Adipocyte (in vitro differentiated cells): ENCODE results near the gene MAU2.

Experiments used
- DNase-seq: peaks from one replicate; pipeline ENCODE4 v3.0.0-alpha.2; 2015; ENCODE audit warnings: low read depth
- H3K27me3 ChIP-seq: replicated peaks from 2 replicates; pipeline ENCODE4 v1.7.0; 2013; ENCODE audit warnings: mild to moderate bottlenecking, low read length, moderate library complexity; ENCODE audit not compliant: control insufficient read depth, insufficient read depth
- H3K36me3 ChIP-seq: 2 replicates; pipeline ENCODE4 v1.7.0; 2013; ENCODE audit warnings: low read length, mild to moderate bottlenecking, moderate library complexity; ENCODE audit not compliant: control insufficient read depth, insufficient read depth, severe bottlenecking
- H3K4me1 ChIP-seq: 2 replicates; pipeline ENCODE4 v1.7.0; 2013; ENCODE audit warnings: mild to moderate bottlenecking, low read length, moderate library complexity; ENCODE audit not compliant: control insufficient read depth, insufficient read depth
- H3K4me3 ChIP-seq: 2 replicates; pipeline ENCODE4 v1.7.0; 2013; ENCODE audit warnings: mild to moderate bottlenecking, low read length, moderate library complexity
- H3K9ac ChIP-seq: 2 replicates; pipeline ENCODE4 v1.7.0; 2013; ENCODE audit warnings: mild to moderate bottlenecking, low read length, moderate library complexity
- H3K9me3 ChIP-seq: 2 replicates; pipeline ENCODE4 v1.7.0; 2013; ENCODE audit warnings: mild to moderate bottlenecking, low read length, moderate library complexity; ENCODE audit not compliant: control insufficient read depth

MAU2 gene, protein sequence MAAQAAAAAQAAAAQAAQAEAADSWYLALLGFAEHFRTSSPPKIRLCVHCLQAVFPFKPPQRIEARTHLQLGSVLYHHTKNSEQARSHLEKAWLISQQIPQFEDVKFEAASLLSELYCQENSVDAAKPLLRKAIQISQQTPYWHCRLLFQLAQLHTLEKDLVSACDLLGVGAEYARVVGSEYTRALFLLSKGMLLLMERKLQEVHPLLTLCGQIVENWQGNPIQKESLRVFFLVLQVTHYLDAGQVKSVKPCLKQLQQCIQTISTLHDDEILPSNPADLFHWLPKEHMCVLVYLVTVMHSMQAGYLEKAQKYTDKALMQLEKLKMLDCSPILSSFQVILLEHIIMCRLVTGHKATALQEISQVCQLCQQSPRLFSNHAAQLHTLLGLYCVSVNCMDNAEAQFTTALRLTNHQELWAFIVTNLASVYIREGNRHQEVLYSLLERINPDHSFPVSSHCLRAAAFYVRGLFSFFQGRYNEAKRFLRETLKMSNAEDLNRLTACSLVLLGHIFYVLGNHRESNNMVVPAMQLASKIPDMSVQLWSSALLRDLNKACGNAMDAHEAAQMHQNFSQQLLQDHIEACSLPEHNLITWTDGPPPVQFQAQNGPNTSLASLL

DNA sequence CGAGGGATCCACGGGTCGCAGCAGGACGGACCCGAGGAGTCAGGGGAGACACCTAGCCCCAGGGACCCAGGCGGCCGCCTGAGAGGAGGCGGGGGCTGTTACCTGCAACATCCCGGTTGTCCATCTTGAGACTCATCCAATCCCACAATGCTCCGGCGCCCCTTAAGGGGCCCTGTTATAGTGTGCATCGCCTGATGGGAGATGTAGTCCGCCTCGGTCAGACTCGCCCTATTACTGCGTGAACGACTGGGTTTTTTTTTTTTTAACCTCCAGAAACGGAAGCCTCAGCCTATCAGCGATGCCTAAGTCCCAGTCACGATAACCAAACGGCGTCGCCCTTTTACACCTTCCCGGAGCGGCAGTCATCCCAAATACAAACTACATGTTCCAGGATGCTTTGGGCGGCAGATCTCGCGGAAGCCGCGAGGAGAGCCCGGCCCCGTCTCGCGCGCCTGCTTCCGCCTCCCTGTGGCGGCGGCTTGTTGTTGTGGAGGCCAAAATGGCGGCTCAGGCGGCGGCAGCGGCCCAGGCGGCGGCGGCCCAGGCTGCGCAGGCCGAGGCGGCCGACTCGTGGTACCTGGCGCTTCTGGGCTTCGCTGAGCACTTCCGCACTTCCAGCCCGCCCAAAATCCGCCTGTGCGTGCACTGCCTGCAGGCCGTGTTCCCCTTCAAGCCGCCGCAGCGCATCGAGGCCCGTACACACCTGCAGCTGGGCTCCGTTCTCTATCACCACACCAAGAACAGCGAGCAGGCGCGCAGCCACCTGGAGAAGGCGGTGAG lies at the start of gene MAU2, which contains the start of gene SUGP1:
MAU2 (plus strand) TSS at position 469 of the 780 bp plus-strand sequence; CDS start at position 500, 31 bp downstream.
SUGP1 (minus strand) TSS at position 149 of the 780 bp plus-strand sequence; CDS start at position 136, 13 bp downstream.
- Histone ChIP-seq H3K36me3 (peaks cover 26% of the 10 kb centered on the region), H3K4me3 (peak within 1 kb of the TSS; percentile 97), H3K9ac (peak within 1 kb of the TSS; percentile 100), H3K27me3 (no peaks in the 10 kb centered on the region), H3K9me3 (no peaks in the 10 kb centered on the region), H3K4me1 (peaks cover 18% of the 10 kb centered on the region)
- DNase-seq, result peak; percentile 97

DNA sequence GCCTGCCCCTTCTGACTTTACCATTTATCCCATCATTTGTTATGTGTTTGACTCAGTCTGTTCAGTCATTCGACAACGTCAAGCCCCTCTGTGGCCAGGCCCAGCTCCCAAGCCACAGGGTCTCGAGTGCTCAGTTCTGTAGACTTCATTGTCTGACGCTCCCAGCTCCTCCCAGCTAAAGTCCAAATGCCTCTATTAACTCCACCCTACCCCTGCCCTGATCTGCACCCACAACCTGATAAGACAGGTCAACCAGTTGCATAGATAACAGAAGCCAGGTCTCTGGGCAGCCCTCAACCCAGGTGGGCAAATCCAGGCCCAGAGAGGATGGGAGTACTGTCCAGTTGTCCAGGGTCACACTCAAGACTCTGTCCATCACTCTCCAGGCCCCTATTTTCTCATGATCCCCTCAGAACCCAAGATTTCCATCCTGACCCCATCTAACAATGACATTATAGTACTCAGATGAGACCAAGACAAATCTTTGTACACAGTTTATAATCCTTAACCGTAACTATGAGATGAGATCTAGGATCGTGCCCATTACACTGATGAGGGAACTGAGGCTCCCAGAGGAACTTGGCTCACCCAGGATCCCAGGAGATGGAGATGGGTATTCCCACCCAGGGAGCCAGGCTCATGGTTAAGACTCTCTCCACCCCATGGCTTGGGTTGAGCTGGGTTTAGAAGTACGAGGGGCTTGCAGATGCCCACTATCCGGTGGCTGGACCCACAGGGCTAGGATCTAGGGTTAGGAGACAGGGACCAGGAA lies 48.6 kb upstream of the MAU2 start:
- Histone ChIP-seq H3K36me3 (peaks cover 11% of the 10 kb centered on the region), H3K4me3 (no peak overlapping the region), H3K9ac (no peak overlapping the region), H3K27me3 (peaks cover 34% of the 10 kb centered on the region), H3K4me1 (no peaks in the 10 kb centered on the region), H3K9me3 (no peaks in the 10 kb centered on the region)
- no peak for DNase-seq

DNA sequence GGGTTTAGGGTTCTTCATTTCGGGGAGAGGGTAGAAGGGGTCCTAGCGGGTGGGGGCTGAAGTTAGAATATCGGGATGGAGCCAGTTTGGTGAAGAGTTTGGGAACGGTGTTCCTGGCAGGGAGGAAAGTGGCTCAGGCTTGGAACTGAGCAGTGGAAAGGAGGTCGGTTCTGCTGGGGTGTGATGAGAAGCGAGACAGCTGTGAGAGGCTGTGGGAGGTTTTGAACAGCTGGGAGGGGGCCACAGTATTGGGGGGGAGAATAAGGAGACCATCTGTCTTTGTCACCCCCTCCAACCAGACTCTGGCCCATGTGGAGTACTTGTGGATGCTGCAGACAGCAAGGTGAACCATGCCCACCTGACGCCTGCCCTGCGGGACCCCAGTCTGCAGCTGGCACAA lies 46.5 kb upstream of the MAU2 start:
- Histone ChIP-seq H3K9me3 (no peaks in the 10 kb centered on the region), H3K9ac (no peak overlapping the region), H3K4me3 (no peak overlapping the region), H3K36me3 (peaks cover 30% of the 10 kb centered on the region), H3K27me3 (peaks cover 27% of the 10 kb centered on the region), H3K4me1 (no peaks in the 10 kb centered on the region)
- no peak for DNase-seq

DNA sequence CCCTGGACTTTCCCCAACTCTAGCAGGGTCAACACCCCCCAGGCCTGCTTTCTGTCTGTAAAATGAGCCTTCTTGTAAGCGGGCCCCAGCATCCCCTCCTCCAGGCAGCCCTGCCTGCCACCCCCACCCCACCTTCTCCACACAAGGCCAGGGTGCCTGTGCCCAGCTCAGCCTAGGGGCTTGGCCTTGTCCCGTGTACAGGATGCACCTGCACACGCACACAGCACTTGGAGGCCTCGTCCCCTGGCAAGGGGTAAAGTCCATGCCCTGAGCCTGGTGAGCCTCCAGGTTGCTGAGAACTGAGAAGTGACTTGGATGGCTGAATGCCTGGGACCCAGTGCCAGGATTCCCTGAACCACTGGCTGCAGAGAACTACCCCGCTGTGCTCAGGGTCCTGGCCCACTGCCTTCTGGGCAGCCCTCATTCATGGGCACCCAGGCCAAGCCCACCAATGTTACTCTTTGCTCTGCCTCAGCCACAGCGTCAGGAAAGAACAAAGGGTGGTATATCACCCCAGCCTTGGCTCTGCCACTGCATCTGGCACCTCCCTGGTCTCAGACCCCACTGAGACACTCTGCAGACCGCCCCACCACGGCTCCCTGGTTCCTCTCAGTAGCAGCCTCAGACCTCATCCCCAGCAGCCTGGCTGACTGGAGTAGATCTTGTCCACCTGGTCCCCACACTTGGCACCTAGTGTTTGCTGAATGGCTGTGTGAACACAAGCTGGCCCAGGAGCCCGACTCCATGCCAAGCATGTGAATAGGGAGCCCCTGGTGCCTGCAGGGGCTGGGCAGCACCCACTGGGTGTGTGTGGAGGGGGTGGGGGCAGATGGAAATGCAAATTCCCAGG lies 45.7 kb upstream of the MAU2 start:
- Histone ChIP-seq H3K27me3 (peaks cover 19% of the 10 kb centered on the region), H3K9ac (no peak overlapping the region), H3K4me1 (no peaks in the 10 kb centered on the region), H3K36me3 (peaks cover 31% of the 10 kb centered on the region), H3K4me3 (no peak overlapping the region), H3K9me3 (no peaks in the 10 kb centered on the region)
- no peak for DNase-seq

DNA sequence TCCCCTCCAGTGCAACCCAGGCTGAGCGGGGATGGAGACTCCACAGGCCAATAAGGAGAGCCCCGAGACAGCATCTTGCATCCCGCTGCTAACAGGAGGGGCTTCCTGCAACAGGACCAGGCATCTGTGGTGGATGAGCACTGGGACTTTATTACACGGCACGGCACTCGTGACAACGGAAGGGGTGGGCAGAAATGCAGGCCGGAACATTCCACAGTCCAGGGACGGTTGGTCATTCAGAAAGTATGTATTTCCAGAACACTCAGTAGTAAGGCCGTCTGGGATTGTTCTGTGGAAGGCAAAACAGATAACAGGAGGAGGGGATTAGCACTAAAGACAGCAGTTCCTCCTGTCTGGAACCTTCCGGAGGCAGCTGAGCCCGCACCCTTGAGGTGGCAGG lies 44.2 kb upstream of the MAU2 start:
- H3K27me3 ChIP-seq, result peaks cover 7% of the 10 kb centered on the region
- no peak overlapping the region for H3K4me3 ChIP-seq
- no peak overlapping the region for H3K9ac ChIP-seq
- DNase-seq, result peak; percentile 92
- H3K4me1 ChIP-seq, result peaks cover 5% of the 10 kb centered on the region
- H3K9me3 ChIP-seq, result no peaks in the 10 kb centered on the region
- peaks cover 31% of the 10 kb centered on the region for H3K36me3 ChIP-seq

DNA sequence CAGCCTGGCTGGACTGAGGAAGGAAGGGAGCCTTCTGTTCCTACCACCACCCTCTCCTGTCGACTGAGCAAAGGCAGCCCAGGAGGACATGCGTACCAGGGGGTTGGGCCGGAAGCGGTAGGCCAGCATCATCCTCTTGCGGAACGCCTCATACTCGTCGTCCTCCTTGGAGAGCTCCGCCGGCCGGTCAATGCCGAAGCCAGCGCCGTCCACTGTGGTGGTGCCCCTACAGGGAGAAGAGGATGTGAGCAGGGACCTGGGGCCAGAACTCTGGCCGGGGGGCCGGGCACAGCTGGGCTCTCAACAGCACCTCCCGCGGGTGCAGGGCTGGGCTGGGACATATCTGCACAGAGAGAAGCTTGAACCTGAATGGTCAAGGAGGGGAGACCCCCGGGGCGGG lies 43.8 kb upstream of the MAU2 start:
- Histone ChIP-seq H3K4me1 (peaks cover 5% of the 10 kb centered on the region), H3K4me3 (no peak overlapping the region), H3K36me3 (peaks cover 34% of the 10 kb centered on the region), H3K9ac (no peak overlapping the region), H3K9me3 (no peaks in the 10 kb centered on the region), H3K27me3 (peaks cover 5% of the 10 kb centered on the region)
- DNase-seq, result no peak

DNA sequence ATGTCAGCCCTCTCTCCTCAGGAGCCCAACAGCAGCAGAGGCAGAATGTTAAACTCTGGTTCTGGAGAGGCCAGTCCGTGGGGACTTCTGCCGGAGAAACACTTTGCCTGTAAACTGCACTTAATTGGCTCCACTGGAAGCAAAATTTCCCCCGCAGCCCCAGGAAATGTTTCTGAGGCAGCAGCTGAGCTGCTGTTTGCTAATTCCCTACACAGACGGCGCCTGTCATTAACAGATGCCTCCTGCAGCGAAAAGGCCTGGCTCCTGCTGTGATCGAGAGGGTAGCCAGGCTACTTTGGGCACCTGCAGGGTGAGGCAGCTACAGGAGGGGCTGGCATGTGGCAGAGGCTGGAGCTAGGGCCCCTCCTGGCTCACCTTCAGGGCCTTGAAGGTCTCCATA lies 42.3 kb upstream of the MAU2 start:
- Histone ChIP-seq H3K9ac (no peak overlapping the region), H3K4me3 (no peak overlapping the region), H3K36me3 (peaks cover 34% of the 10 kb centered on the region), H3K9me3 (no peaks in the 10 kb centered on the region), H3K4me1 (peaks cover 5% of the 10 kb centered on the region), H3K27me3 (no peaks in the 10 kb centered on the region)
- DNase-seq, result no peak

DNA sequence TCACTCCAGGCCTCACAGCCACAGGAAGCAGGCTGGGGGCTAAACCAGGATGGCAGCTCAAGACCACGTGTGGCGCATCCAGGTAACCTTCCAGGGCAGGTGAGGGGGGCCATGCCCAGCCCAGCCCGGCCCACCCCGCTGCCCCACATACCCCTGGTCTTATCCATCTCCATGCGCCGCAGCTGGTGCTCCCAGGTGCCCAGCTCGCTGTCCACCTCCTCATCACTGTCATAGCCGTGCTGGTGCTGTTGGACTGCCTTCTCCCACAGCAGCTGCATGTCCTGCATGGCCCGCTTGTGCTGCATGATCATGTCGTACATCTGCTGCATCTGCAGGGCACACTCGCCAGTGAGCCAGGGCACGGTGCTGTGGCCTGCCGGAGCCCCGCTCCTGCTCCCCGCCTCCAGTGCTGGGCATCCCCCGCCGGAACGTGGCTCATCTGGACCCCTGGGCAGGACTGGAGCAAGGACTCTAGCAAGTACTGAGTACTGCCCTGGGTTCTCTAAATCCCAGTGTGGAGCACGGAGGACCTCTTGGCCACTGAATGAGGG lies 41.5 kb upstream of the MAU2 start:
- Histone ChIP-seq H3K36me3 (peaks cover 40% of the 10 kb centered on the region), H3K9ac (no peak overlapping the region), H3K27me3 (no peaks in the 10 kb centered on the region), H3K4me3 (no peak overlapping the region), H3K9me3 (no peaks in the 10 kb centered on the region), H3K4me1 (peaks cover 5% of the 10 kb centered on the region)
- no peak for DNase-seq

DNA sequence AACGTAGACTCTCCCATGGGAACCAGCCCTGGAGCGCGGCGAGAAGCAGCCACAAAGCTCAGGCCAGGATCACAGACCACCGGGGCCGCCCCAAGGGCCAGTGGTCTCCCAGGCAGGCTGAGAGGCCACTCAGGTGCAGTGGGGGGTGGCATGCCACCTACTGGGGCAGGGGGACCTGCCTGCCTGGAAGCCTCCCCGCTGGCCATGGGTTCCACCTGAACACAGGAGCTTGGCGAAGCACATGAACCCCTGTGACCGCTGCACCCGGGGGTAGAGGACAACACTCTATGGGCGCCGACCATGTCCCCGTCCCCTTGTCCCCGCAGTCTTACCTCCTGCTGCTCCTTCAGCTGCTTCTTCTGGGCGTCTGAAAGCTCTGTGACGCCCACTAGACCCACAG lies 40.8 kb upstream of the MAU2 start:
- Histone ChIP-seq H3K36me3 (peaks cover 45% of the 10 kb centered on the region), H3K27me3 (no peaks in the 10 kb centered on the region)
- DNase-seq, result no peak

DNA sequence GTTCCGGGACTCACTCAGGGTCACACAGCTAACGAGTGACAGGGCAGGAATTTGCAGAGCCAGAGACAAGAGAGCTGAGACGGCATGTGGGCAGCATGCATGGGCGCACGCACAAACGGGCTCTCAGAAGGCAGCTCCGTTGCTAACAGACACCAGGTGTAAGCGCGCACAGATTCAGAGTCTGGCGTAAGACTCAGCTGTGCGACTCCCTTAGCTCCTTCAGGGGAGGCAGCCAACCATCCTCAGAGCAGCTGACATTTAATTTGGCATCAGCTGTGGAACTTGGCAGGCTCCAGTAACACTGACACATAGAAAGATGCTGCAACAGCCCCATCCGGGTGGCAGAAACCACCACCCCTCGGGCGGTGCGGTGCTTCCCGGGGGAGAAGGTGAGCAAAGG lies 40.1 kb upstream of the MAU2 start:
- Histone ChIP-seq H3K36me3 (peaks cover 44% of the 10 kb centered on the region), H3K9me3 (no peaks in the 10 kb centered on the region), H3K4me3 (no peak overlapping the region), H3K27me3 (no peaks in the 10 kb centered on the region), H3K9ac (no peak overlapping the region), H3K4me1 (peaks cover 5% of the 10 kb centered on the region)
- DNase-seq, result no peak

More for the DNA sequence above, 40.8 kb upstream of the MAU2 start:
- H3K9me3 ChIP-seq, result no peaks in the 10 kb centered on the region
- H3K4me1 ChIP-seq, result peaks cover 5% of the 10 kb centered on the region
- no peak overlapping the region for H3K9ac ChIP-seq
- H3K4me3 ChIP-seq, result no peak overlapping the region
